HG02610 (cell line): ENCODE measurements around the gene ZNF554.
"Not testable (repeated sequence)": the region's sequence is repeated elsewhere in the genome, so short reads cannot be mapped to it uniquely, and the experiment has no call there.

Experiments used
- ATAC-seq: cut with Tn5 transposase; IDR thresholded peaks from one replicate; pipeline ENCODE4 v1.9.1; 2021; ENCODE audit warnings: mild to moderate bottlenecking, moderate library complexity; ENCODE audit not compliant: unreplicated experiment

The ZNF554 gene

DNA sequence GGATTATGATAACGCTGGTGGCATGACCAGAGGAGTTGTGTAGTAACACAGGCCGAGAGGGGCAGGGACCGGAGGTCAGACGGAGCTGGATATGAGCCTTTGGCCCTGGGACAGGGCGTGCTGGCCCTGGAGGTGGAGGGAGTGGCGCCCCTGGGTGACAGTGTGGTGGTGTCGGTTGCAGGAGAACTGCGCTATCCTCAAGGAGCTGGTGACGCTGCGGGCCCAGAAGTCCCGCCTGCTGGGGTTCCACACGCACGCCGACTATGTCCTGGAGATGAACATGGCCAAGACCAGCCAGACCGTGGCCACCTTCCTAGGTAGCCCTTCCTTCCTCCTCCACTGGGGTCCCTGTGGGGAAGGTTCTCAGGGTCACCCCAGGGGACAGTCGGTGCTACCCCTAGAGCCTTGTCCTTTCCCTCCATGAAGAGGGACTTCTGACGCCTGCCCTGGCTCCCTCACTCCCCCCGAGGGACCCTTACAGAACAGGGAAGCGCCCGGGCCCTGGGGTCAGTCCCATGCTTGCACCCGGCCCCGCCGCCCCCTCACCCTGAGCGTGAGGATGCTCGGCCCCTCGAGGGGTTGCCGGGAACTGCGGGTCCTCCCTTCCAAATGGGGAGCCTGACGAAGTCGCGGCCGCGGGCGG lies 12.8 kb upstream of the ZNF554 start:
- no peak for ATAC-seq

DNA sequence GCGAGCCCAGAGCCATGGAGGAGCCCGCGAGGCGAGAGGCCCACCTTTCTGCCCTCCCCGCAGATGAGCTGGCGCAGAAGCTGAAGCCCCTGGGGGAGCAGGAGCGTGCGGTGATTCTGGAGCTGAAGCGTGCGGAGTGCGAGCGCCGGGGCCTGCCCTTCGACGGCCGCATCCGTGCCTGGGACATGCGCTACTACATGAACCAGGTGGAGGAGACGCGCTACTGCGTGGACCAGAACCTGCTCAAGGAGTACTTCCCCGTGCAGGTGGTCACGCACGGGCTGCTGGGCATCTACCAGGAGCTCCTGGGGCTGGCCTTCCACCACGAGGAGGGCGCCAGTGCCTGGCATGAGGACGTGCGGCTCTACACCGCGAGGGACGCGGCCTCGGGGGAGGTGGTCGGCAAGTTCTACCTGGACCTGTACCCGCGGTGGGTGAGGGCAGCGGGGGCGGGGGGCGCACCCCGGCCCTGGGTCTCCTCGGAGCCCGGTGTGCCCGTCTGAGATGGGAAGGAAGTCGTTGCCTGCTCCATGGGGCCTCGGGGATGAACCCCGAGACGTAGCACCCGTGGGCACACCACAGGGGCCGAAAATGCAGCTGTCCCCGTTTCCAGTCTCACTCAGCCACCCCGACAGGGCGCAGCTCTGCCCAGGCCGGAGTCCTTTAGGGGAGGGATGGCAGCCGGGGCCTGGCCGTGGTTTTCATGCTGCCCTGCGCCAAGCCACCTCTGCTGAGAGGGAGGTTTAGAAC lies 12.1 kb upstream of the ZNF554 start:
- no peak for ATAC-seq

DNA sequence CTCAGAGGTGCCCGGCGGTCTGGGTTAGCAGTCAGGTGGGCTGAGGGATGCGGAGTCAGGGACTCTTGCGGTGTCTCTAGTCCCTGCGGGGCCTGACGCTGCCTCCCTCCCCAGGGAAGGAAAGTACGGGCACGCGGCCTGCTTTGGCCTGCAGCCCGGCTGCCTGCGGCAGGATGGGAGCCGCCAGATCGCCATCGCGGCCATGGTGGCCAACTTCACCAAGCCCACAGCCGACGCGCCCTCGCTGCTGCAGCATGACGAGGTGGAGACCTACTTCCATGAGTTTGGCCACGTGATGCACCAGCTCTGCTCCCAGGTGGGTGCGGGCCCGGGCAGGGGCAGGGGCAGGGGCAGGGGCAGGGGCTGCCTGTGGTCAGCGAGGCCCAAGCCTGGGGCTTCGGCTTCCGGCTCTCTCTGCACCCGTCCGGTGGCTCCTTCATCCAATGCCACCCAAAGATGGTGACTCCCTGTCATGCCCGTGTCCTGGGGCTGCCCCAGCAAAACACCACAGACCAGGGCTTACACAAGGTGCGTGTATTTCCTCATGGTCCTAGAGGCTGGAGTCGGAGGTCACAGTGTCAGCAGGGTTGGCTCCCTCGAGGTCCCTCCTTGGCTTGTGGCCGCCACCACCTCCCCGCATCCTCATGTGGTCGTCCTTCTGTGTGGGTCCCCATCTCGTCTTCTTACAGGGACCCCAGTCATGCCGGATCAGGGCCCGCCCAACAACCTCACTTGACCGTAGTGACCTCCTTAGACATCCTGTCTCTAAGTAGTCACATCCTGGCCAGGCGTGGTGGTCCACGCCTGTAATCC lies 11.3 kb upstream of the ZNF554 start:
- ATAC-seq, result no peak

DNA sequence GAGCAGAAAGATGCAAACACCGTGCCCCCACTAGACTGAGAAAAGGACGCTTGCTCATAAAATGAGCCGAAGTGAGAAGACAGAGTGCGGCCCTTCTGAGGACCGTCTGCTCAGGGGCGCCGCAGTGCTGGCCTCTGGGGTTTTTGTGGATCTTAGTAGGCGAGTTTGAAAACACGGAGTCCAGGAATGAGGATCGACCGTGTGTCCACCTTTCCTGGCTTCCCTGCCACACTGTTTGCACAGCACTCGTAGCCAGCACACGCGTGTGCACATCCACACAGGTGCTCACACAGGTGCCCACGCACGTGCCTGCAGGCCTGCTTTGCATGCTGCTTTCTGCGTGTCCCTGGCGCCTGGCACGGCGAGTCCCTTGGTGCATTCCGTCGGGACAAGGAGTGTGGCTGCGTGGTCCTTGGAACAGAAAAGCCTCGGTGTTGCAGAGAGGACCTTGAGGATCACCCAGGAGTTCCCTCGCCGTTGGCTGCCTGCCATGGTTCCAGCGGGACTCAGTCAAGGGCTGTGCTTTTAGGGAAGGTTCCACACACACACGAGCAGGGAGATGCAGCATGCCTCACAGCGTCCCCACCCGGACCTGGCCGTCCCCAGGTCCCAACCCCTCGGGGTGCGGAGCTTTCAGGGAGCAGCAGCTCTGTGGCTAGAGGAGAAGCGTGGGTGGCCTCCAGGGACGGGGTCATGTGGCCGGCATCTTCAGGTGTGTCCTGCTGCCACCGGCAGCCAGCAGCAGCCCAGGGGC lies 10.1 kb upstream of the ZNF554 start:
- ATAC-seq, result no peak

DNA sequence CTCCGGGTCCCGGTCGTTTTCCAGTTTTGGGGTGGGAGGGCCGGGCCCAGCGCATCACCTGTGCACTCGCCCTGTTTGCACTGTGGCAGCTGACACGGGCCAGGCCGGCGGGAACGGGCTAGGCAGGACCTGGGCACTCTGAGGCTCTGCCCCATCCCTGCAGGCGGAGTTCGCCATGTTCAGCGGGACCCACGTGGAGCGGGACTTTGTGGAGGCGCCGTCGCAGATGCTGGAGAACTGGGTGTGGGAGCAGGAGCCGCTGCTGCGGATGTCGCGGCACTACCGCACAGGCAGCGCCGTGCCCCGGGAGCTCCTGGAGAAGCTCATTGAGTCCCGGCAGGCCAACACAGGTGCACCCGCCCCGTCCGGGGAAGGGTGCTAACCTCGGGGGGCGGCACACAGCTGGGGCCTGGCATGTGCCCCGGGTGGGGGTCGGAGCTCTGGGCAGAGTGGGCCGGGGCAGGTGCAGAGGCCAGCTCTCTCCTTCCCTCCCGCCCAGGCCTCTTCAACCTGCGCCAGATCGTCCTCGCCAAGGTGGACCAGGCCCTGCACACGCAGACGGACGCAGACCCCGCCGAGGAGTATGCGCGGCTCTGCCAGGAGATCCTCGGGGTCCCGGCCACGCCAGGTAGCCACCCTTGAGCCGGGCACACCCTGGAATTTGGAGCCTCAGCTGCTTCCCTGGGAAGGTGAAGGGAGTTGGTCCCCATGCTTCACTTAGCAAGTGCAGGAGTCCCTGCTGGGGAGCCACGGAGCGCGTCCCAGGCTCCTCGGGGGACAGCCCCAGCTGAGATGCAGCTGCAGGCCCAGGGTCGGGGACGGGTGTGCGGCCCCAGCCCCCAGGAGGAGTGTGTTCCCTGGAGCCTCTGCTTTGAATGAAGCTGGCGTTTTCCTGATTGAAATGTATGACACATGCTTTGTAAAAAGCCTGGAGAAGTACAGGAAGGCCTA lies 9.3 kb upstream of the ZNF554 start:
- no peak for ATAC-seq

DNA sequence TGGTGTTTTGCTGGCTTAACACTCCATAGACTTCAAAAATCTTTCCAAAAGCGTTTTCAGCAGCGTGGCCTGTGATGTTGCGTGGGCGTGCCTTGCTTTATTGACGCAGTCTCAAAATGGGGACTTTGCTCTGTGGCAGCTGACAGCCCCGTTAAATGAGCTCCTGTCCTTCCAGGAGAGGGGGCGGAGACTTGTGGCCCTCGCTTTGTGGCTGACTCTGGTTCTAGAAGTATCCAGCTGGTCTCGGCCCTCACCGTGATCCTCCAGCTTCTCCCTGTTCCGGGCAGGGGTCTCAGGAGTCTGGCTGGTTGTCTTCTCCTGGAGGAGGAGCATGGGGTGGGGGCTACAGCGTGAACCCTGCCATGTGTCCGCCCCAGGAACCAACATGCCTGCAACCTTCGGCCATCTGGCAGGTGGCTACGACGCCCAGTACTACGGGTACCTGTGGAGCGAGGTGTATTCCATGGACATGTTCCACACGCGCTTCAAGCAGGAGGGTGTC lies 8.4 kb upstream of the ZNF554 start:
- no peak for ATAC-seq

DNA sequence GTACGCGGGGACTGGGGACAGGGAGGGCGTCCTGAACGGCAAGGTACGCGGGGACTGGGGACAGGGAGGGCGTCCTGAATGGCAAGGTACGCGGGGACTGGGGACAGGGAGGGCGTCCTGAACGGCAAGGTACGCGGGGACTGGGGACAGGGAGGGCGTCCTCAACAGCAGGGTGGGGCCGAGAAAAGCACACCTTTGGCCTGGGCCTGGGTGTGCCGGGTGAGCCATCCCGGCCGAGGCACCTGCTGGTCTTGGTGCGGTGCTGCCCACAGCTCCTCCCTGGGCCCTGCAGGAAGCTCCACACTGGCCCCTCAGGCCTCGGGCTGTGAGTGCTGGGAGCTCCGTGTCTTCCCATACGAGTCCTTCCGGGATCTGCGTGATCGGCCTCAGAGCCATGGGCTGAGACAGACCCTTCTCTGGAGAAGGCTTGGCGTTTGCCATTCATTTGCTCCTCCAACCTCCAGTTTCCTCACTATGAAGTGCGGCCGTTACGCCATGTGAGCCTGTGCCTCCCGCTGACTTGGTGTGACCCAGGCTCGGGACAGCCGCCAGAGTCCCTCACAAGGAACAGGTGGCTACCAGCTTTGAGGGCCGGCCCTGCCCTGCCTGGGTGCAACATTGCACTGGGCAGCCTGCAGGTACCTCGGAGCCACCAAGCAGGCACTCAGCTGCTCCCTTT lies 7.8 kb upstream of the ZNF554 start:
- no peak for ATAC-seq

DNA sequence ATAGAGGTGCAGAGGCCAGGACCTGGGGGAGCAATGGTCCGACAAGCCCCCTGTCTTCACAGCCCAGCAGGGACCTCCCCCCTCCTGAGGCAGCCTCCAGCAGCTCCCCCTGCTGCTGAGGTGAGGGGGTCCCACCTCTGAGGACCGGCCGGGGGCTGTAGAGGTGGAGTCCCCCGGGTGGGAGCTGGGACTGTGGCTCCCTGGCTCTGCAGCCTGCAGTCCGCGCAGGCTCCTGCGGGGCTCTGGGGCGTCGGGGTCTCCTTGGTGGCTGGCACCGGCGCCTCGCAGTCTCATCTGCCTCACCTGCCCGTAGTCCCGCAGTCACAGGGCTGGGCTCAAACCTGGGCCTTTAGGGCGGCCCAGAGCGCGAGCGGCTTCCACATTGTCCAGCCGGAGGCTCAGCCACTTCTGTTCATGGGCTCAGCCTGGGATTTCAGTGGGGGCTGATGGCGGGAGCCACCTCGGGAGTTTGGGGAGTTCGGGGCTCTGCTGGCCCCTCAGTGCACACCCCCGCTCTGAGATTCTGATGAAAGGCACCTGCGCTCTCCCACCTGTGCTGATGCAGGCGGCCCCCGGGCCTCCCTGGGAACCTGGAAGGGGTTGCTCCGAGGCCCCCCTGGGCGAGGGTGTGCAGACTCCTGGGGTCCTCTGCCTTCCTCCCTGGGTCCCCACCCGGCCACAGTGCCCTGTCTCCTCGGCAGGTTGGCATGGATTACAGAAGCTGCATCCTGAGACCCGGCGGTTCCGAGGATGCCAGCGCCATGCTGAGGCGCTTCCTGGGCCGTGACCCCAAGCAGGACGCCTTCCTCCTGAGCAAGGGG lies 7.0 kb upstream of the ZNF554 start:
- no peak for ATAC-seq

DNA sequence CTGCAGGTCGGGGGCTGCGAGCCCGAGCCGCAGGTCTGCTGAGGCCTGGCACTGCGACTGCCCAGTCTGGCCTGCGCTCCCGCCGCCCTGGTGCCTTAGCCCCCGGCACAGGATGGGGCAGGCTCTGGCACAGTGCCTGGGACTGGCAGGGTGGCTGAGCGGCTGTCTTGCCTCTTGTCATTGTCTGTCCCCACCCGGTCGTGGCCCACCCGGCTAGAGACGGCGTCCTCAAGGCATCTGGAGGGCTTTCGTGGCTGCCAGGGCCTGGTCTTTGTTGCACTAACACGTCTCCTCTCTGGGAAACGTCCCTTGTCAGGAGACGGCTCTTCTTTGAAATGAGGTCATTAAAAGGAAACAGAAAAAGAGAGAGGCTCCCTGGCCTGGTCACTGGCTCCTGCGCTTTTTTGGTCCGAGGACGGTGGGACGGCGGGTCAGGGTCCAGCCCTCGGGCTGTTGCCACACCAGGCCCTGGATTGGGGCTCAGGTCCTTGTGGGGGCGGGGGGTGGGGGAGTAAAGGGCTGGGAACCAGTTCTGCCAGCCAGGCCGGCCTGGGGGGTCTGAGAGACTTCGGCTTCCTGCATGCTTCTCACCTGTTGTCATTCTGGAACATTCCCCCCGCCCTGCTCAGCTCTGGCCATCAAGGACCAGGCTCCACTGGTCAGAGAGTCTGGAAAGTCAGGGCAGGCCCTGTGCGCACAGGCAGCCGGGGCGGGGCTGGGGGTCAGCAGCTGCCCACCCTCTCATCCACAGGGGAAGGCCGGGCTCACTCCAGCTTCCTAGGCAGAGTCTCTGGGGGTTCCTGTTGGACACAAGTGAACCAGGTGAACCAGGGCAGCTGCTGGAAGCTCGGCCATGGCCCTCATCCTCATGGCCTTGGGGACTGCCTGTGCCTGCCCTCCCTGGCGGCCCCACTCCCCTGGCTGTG lies 6.2 kb upstream of the ZNF554 start:
- ATAC-seq, result no peak

DNA sequence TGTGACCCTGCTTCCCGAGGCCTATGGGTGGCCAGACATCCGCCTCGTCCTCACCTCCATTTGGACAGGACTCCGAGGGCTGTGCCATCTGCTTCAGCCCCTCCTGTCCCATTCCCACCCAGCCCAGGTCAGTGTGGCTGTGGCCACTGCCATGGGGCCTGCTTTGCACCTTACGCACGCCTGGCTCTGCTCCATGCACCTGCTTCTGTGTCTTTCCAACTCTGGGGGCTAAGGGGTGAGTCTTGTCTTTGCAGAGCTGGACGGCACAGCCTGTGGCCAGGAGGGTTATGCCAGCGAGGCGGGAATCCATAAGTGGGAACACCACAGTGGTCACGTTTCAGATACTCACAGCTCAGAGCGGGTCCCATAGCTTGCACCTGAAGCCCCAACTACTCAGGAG lies 5.2 kb upstream of the ZNF554 start:
- no peak for ATAC-seq

DNA sequence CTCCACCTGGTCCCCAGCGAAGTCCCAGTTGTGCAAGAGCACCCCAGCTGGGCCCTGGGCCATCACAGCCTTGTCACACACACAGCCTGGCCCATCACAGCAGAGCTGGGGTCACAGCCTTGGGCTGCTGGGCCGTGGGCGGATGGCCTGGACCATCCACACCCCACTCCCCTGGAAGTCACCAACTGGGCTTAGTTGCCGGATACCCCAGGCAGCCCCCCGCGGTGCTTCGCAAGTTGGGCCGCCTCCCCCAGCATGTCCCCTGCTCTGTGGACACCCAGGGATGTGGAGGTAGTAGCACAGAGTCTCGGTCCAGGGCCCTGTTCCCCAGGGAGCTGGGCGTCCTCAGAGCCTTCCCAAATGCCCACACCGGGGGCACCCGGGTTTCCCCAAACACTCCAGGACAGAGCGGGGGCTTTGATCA lies 4.5 kb upstream of the ZNF554 start:
- ATAC-seq, result no peak

DNA sequence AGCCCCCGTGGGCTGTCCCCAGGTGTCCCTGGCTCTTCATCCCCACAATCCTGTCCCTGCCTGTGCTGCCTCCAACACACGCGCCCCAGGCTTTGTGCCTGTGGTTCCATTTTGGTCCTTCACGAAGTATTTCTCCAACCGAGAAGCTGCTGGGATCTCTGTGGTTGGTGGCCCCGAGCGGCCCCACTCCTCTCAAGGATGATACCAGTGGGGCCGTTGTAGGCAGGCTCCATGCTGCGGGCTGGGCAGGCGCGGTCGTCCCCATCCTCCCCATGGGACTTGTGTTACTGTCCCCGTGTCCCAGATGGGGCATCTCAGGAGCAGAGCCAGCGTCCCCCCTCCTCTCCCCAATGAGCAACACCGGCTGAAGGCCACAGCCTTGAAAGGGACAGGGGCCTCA lies 3.7 kb upstream of the ZNF554 start:
- no peak for ATAC-seq

DNA sequence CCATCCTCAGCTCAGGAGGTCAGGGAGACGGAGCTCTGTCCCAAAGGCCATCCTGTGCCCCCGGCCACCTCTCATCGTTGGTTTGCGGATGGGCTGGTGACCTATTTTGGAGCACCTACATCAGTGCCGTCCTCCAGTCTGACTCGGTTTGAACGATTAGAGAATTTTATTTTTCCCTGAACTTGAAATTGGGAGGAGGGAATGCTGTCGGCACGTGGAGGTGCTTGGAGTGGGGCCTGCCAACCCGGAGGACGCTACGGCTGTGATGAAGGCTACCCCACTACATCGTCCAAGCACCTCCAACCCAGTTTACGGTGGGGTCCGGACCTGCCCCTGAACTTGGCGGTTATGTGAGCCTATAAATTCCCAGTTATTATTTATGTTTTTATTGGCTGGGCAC lies 3.0 kb upstream of the ZNF554 start:
- ATAC-seq, result no peak

DNA sequence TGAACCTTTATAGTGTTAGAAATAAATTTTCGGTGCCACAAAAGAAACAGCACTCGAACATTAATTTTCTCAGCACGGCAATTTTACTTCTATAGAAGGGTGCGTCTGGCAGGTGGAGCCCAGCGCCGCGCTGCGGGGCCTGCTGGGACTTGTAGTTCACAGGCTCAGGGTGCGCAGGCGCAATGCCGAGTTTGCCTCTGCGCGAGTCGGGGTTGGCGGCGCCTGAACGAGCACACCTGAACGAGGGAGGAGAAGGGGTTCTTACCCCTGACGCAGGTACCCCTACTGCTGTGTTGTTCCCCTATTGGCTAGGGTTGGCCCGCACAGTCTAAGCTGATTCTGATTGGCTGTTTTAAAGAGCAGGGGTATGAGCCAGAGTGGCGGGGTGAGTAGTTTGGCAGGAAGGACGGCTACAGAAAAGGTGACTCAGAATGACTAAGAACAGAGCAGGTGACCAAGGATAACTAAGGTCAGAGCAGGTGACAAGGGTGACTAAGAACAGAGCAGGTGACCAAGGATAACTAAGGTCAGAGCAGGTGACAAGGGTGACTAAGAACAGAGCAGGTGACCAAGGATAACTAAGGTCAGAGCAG lies 2.3 kb upstream of the ZNF554 start:
- ATAC-seq, result not testable (repeated sequence)

DNA sequence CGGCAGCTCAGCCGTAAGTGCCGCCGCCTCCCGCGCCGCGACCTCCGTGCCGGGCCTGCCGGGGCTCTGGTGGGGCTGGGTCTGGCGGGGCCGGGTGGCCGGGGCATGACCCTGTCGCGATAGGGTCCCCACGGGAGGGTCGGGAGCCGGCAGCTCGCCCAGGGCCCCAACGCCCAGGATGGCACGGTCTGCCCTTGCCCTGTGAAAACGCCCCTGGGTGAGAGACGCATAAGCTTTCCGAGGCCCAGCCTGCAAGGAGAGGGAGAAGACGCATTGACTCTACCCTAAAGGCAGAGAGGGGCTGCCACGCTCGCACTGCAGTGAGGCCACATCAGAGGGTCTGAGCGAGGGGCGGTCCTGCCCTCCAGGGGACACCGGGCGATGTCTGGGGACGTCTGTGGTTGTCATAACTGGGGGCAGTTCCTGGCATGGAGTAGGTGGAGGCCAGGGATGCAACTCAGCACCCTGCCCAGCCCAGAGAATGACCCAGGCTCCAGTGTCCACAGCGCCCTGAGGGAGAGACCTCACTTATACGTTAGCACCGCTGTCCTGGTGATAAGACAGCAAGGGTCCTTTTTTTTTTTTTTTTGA lies 539 bp downstream of the ZNF554 start:
- ATAC-seq, result peak; percentile 26

DNA sequence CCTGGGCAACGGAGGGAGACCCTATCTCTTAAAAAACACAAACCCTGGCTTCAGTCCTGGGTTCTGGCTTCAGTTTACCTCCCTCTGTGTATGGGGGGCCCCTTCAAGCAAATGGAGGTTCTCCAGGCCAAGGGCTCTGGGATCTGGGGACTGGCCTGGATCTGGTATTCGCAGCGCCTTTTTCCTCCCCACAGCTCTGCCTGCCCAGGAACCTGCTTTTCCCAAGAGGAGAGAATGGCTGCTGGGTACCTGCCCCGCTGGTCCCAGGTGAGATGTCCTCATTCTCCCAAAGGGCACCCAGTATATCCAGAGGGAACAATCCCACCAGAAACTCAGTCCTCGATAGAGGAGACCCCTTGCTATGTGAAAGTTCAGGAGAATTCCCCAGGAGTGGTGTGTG lies 3.2 kb downstream of the ZNF554 start:
- ATAC-seq, result no peak

DNA sequence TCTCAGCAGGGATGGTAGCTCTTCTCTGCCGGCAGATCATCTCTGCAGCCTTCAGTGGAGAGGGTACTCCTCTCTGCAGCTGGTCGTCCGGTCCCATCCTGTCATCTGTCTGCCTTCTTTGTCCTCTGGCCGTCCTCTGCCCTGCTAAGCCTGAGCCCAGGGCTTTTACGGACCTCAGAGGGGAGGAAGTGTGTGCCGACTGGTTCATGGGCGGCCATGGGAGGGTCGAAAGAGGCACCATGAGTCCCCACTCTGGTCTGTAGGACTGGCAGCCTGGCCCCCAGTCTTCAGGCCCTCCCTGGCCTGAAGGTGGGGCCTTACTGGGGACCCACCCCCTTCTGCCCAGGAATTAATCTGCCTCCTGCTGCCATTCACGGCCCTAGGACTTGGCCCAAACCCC lies 4.0 kb downstream of the ZNF554 start:
- ATAC-seq, result no peak
